ENCODE data around the gene MAN2A2.
A peak's percentile ranks its signal among the peaks of the same experiment; 100 is the strongest.
"Not testable (repeated sequence)": the region's sequence is repeated elsewhere in the genome, so short reads cannot be mapped to it uniquely, and the experiment has no call there.

The MAN2A2 gene

GRCh38 chr15:90871716-90872485, 31.2 kb upstream of the MAN2A2 start:
- peak; percentile 56; the same call in 1 of the 2 replicates for TF ChIP-seq ZFX (IDR thresholded peaks at IDR 0.05)
- TF ChIP-seq, protein P1, sequence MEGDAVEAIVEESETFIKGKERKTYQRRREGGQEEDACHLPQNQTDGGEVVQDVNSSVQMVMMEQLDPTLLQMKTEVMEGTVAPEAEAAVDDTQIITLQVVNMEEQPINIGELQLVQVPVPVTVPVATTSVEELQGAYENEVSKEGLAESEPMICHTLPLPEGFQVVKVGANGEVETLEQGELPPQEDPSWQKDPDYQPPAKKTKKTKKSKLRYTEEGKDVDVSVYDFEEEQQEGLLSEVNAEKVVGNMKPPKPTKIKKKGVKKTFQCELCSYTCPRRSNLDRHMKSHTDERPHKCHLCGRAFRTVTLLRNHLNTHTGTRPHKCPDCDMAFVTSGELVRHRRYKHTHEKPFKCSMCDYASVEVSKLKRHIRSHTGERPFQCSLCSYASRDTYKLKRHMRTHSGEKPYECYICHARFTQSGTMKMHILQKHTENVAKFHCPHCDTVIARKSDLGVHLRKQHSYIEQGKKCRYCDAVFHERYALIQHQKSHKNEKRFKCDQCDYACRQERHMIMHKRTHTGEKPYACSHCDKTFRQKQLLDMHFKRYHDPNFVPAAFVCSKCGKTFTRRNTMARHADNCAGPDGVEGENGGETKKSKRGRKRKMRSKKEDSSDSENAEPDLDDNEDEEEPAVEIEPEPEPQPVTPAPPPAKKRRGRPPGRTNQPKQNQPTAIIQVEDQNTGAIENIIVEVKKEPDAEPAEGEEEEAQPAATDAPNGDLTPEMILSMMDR (conservative IDR thresholded peaks at IDR 0.05): no peak
- peak overlapping the region; percentile 28; the same call in 1 of the 2 replicates for H3K27ac ChIP-seq

GRCh38 chr15:90872486-90873184, 30.5 kb upstream of the MAN2A2 start:
- no peak for TF ChIP-seq ZFX (IDR thresholded peaks at IDR 0.05)
- TF ChIP-seq, protein P1 (conservative IDR thresholded peaks at IDR 0.05): no peak
- no peak overlapping the region; the same call in 1 of the 2 replicates for H3K27ac ChIP-seq

DNA sequence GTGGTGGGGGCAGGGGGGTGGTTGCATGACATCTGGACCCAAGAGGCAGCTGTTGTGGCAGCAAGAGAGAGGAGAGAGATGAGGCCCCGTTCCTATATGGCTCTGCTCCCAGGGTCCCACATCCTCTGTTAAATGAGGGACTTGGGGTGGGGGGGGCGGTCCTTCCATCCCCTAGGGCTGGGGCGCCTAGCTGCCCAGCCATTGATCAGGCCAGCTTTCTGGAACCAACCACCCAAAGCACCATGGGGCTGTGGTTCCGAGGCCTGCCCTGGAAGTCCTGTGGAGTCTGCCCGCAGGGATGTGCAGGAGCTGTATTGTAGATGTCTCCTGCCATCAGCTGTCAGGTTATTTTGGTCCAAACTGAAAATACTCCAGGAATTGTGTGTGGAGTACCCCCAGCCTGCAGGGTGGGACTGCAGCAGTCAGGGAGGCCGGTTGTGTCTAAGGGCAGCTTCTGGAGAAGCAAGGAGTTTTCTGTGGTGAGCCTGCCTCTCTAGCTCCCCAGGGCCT, 29.6 kb upstream of the MAN2A2 start:
- H3K27ac ChIP-seq: no peak overlapping the region
- TF ChIP-seq, protein P1 (conservative IDR thresholded peaks at IDR 0.05): no peak
- no peak for TF ChIP-seq ZFX (IDR thresholded peaks at IDR 0.05)

GRCh38 chr15:90873998-90874605, 29.0 kb upstream of the MAN2A2 start:
- TF ChIP-seq ZFX (IDR thresholded peaks at IDR 0.05): no peak
- TF ChIP-seq, protein P1 (conservative IDR thresholded peaks at IDR 0.05): no peak
- H3K27ac ChIP-seq: no peak overlapping the region

DNA sequence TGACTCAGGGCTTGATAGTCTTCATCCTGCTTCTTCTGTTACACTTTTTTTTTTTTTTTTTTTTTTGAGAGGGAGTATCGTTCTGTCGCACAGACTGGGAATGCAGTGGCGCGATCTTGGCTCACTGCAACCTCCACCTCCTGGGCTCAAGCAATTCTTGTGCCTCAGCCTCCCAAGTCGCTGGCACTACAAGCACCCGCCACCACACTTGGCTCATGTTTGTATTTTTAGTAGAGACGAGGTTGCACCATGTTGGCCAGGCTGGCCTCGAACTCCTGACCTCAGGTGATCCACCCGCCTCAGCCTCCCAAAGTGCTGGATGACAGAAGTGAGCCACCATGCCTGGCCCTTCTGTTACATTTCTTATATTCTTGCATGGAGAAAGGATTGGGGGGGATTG, 28.1 kb upstream of the MAN2A2 start:
- not testable (repeated sequence) for H3K27ac ChIP-seq

GRCh38 chr15:90875549-90875981, 27.5 kb upstream of the MAN2A2 start:
- no peak for TF ChIP-seq ZFX (IDR thresholded peaks at IDR 0.05)
- TF ChIP-seq, protein P1 (conservative IDR thresholded peaks at IDR 0.05): no peak

DNA sequence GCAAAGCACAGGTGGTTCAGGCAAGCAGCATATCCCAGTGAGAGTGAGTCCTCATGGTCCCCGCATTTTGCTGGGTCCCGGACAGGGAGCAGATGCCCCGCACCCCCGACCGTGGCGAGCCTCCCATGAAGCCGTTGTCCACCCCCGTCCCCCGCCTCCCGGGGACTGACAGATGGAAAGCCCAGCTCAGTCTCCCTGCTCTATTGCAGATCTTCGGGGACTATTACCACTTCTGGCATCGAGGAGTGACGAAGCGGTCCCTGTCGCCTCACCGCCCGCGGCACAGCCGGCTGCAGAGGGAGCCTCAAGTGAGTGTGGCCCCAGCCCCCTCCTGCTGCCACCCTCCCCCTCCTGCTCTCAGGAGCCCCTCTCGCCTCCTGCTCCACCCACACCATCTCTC, 27.1 kb upstream of the MAN2A2 start:
- TF ChIP-seq ZFX (IDR thresholded peaks at IDR 0.05): no peak
- TF ChIP-seq, protein P1 (conservative IDR thresholded peaks at IDR 0.05): no peak
- no peak overlapping the region for H3K27ac ChIP-seq

More at GRCh38 chr15:90875549-90875981, 27.5 kb upstream of the MAN2A2 start:
- no peak overlapping the region for H3K27ac ChIP-seq

All from C4-2B (cell line).